Panc1 (cell line): Measurements from ENCODE around the gene FAM98B.
"Not testable (repeated sequence)": the region's sequence is repeated elsewhere in the genome, so short reads cannot be mapped to it uniquely, and the experiment has no call there.

Experiments
- POLR2AphosphoS5 ChIP-seq: IDR thresholded peaks from 2 replicates; pipeline ENCODE4 v1.6.1; 2012; ENCODE audit warnings: mild to moderate bottlenecking, low read depth, low read length, moderate library complexity
- SIN3A ChIP-seq: IDR thresholded peaks from 2 replicates; pipeline ENCODE4 v1.6.1; 2012; ENCODE audit warnings: low read depth, mild to moderate bottlenecking, low read length, moderate library complexity, borderline replicate concordance; ENCODE audit not compliant: insufficient read depth
- TCF7L2 ChIP-seq: IDR thresholded peaks from 2 replicates; pipeline ENCODE4 v1.6.1; 2011; ENCODE audit warnings: mild to moderate bottlenecking, low read depth, low read length, inconsistent platforms
- TF ChIP-seq, protein P1 (sequence below): fragments of 450-650 bp; IDR thresholded peaks from 2 replicates; pipeline ENCODE4 v1.5.1; 2017; ENCODE audit warnings: mild to moderate bottlenecking

DNA sequence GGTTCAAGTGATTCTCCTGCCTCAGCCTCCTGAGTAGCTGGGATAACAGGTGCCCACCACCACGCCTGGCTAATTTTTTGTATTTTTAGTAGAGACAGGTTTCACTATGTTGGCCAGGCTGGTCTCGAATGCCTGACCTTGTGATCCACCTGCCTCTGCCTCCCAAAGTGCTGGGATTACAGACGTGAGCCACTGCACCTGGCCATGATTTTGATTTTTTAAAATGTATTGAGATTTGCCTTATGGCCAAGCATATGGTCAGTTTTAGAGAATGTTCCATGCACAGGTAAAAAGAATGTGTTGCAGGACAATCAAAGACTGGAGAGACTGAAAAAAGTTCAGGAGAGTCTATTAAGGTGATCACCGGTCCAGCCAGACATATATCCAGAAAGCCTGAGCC is 16.3 kb upstream of the FAM98B start:
- TF ChIP-seq, protein P1, sequence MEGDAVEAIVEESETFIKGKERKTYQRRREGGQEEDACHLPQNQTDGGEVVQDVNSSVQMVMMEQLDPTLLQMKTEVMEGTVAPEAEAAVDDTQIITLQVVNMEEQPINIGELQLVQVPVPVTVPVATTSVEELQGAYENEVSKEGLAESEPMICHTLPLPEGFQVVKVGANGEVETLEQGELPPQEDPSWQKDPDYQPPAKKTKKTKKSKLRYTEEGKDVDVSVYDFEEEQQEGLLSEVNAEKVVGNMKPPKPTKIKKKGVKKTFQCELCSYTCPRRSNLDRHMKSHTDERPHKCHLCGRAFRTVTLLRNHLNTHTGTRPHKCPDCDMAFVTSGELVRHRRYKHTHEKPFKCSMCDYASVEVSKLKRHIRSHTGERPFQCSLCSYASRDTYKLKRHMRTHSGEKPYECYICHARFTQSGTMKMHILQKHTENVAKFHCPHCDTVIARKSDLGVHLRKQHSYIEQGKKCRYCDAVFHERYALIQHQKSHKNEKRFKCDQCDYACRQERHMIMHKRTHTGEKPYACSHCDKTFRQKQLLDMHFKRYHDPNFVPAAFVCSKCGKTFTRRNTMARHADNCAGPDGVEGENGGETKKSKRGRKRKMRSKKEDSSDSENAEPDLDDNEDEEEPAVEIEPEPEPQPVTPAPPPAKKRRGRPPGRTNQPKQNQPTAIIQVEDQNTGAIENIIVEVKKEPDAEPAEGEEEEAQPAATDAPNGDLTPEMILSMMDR, result not testable (repeated sequence)
- not testable (repeated sequence) for TF ChIP-seq TCF7L2, POLR2AphosphoS5, SIN3A
